HEK293T (cell line): ENCODE data around the gene ADD1.

Source experiments
- CTCF ChIA-PET: fragments of 350-600 bp; formaldehyde crosslinking; extraction: SDS; loops from one replicate; lab custom pipeline; 2021; ENCODE audit warnings: antibody characterized with exemption, inconsistent platforms; lab: Yijun Ruan, JAX
- POLR2A ChIA-PET: fragments of 350-600 bp; formaldehyde crosslinking; extraction: SDS; loops from one replicate; lab custom pipeline; 2020; ENCODE audit warnings: antibody characterized with exemption, inconsistent platforms; lab: Yijun Ruan, JAX
- DNase-seq: peaks from one replicate; pipeline ENCODE4 v3.0.0; 2012; ENCODE audit warnings: mixed read lengths; ENCODE audit errors: extremely low spot score
- ARNT ChIP-seq: fragments of 450-650 bp; IDR thresholded peaks from 2 replicates; pipeline ENCODE4 v1.6.1; 2017; ENCODE audit warnings: mild to moderate bottlenecking
- BHLHE40 ChIP-seq: fragments of 450-650 bp; IDR thresholded peaks from 2 replicates; pipeline ENCODE4 v1.6.1; 2016; ENCODE audit warnings: mild to moderate bottlenecking, moderate library complexity, borderline replicate concordance
- CTBP1 ChIP-seq: fragments of 450-650 bp; IDR thresholded peaks from 2 replicates; pipeline ENCODE4 v1.6.1; 2016; ENCODE audit warnings: borderline replicate concordance
- ELF4 ChIP-seq: fragments of 450-650 bp; IDR thresholded peaks from 2 replicates; pipeline ENCODE4 v1.6.1; 2017; ENCODE audit warnings: antibody characterized with exemption
- FOXA1 ChIP-seq: fragments of 450-650 bp; IDR thresholded peaks from 2 replicates; pipeline ENCODE4 v1.6.1; 2016; ENCODE audit warnings: mild to moderate bottlenecking
- FOXK2 ChIP-seq: fragments of 450-650 bp; IDR thresholded peaks from 2 replicates; pipeline ENCODE4 v1.6.1; 2016; ENCODE audit warnings: mild to moderate bottlenecking
- FOXM1 ChIP-seq: fragments of 450-650 bp; IDR thresholded peaks from 2 replicates; pipeline ENCODE4 v1.6.1; 2017; ENCODE audit warnings: mild to moderate bottlenecking, borderline replicate concordance
- HDGF ChIP-seq: fragments of 450-650 bp; IDR thresholded peaks from 2 replicates; pipeline ENCODE4 v1.6.1; 2017; ENCODE audit warnings: antibody characterized with exemption, borderline replicate concordance
- L3MBTL2 ChIP-seq: fragments of 450-650 bp; conservative IDR thresholded peaks from 2 replicates; pipeline ENCODE4 v1.6.1; 2016; ENCODE audit warnings: mild to moderate bottlenecking
- LEF1 ChIP-seq: fragments of 450-650 bp; IDR thresholded peaks from 2 replicates; pipeline ENCODE4 v1.6.1; 2017; ENCODE audit warnings: mild to moderate bottlenecking, borderline replicate concordance
- NFRKB ChIP-seq: fragments of 450-650 bp; IDR thresholded peaks from 2 replicates; pipeline ENCODE4 v1.6.1; 2016; ENCODE audit warnings: mild to moderate bottlenecking, moderate library complexity
- PKNOX1 ChIP-seq: fragments of 450-650 bp; IDR thresholded peaks from 2 replicates; pipeline ENCODE4 v1.6.1; 2016
- SP1 ChIP-seq: fragments of 450-650 bp; IDR thresholded peaks from 2 replicates; pipeline ENCODE4 v1.6.1; 2017
- SUZ12 ChIP-seq: fragments of 450-650 bp; IDR thresholded peaks from 2 replicates; pipeline ENCODE4 v1.6.1; 2016; ENCODE audit warnings: mild to moderate bottlenecking
- TARDBP ChIP-seq: fragments of 450-650 bp; IDR thresholded peaks from 2 replicates; pipeline ENCODE4 v1.6.1; 2016
- ZNF384 ChIP-seq: fragments of 450-650 bp; IDR thresholded peaks from 2 replicates; pipeline ENCODE4 v1.6.1; 2016

ADD1 gene

GRCh38 chr4:2879026-2879425, 35.4 kb downstream of the ADD1 start:
- ChIA-PET POLR2A (interaction anchor here (0.7 kb wide), 1 partner anchor 11 kb away, joined by 3 read pairs; no protein-coding TSS in a partner anchor), CTCF (no interaction called here)
- no peak for DNase-seq
- no peak for TF ChIP-seq TARDBP
- TF ChIP-seq ARNT = no peak
- no peak for TF ChIP-seq HDGF
- TF ChIP-seq PKNOX1 = no peak
- no peak for TF ChIP-seq FOXA1
- no peak for TF ChIP-seq LEF1
- no peak for TF ChIP-seq ZNF384
- no peak for TF ChIP-seq SP1
- no peak for TF ChIP-seq BHLHE40
- no peak for TF ChIP-seq ELF4
- no peak for TF ChIP-seq L3MBTL2
- no peak for TF ChIP-seq FOXM1
- no peak for TF ChIP-seq NFRKB
- TF ChIP-seq FOXK2 = no peak
- TF ChIP-seq SUZ12 = no peak

GRCh38 chr4:2881431-2881830, 37.8 kb downstream of the ADD1 start:
- CTCF ChIA-PET = interaction anchor here (0.8 kb wide), 1 partner anchor 9 kb away, joined by 5 read pairs; no protein-coding TSS in a partner anchor
- TF ChIP-seq FOXM1 (no peak), SP1 (no peak), L3MBTL2 (no peak), SUZ12 (no peak), BHLHE40 (no peak), NFRKB (no peak), HDGF (no peak), ARNT (no peak), TARDBP (no peak), PKNOX1 (no peak), CTBP1 (no peak), ELF4 (no peak)
- POLR2A ChIA-PET = no interaction called here
- no peak for DNase-seq

DNA sequence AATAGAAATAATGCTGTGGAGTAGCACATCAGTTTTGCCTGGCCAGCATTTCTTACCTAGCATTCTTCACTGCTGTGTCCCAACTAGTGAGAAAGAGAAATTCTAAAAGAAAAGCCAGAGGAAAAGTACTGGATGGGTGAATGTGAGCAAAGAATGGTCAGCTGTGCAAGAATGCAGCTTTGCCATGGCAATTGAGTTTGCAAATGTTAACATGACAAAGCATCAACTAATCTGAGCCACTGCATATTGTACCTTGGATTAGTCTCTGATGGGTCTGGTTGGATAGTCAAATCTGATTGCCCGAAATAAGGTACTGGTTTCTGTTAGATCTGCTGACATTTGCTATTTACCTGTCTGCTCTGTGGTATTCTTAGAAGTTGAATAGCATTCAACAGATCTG, 38.7 kb downstream of the ADD1 start:
- DNase-seq = no peak
- ChIA-PET POLR2A (no interaction called here), CTCF (no interaction called here)
- TF ChIP-seq BHLHE40 (no peak), ARNT (no peak), CTBP1 (no peak), SUZ12 (no peak), NFRKB (no peak), TARDBP (no peak), ZNF384 (no peak)

DNA sequence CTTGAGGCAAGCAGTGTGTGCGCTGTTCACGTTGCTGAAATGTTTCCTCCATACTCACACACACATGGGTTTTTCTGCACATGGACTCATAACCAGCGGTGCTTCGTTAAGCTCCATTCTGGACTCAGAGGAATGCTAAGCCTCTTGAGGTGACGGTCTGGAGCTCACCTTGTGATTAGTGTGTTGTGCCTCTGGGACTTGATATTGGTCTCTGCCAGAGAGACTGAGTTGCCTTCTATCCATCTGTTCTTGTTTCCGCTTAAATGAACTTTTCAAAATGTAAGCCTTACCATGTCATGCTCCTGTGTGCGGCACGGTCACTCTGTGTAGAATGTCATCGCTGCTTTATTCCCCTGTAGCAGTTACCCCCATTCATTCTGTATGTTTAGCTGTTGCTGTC, 42.5 kb downstream of the ADD1 start:
- ChIA-PET POLR2A (no interaction called here), CTCF (no interaction called here)
- TF ChIP-seq L3MBTL2 = no peak
- TF ChIP-seq FOXM1 = no peak
- no peak for TF ChIP-seq FOXA1
- TF ChIP-seq SP1 = no peak
- TF ChIP-seq TARDBP = no peak
- TF ChIP-seq SUZ12 = no peak
- no peak for TF ChIP-seq FOXK2
- DNase-seq = no peak

DNA sequence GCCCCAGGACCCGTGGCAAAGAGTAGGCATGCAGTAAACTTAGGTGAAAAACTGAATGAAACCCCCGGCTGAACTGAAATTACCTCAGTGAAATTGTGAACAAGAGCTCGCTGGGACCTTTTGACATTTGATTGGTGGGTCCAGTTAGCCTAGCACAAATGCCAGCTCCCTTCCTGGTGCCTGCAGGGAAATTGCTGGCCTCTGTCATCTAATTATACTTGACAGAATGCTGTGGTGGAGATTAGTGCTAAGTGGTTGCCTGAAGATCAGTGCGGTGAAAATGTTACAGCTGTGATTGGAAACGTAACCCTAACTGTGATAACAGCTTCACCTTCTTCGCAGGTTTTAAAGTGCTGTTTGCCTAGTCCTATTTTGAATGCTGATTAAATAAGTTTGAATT, 43.0 kb downstream of the ADD1 start:
- no peak for DNase-seq
- CTCF ChIA-PET = no interaction called here
- POLR2A ChIA-PET = no interaction called here
- no peak for TF ChIP-seq ELF4
- TF ChIP-seq ARNT = no peak
- no peak for TF ChIP-seq NFRKB
- TF ChIP-seq FOXA1 = no peak
- no peak for TF ChIP-seq ZNF384
- TF ChIP-seq BHLHE40 = no peak
- TF ChIP-seq SUZ12 = no peak
- TF ChIP-seq TARDBP = no peak
- no peak for TF ChIP-seq PKNOX1
- no peak for TF ChIP-seq FOXM1
- TF ChIP-seq FOXK2 = no peak
- TF ChIP-seq SP1 = no peak
- TF ChIP-seq CTBP1 = no peak
- no peak for TF ChIP-seq HDGF
- TF ChIP-seq L3MBTL2 = no peak

- no peak for DNase-seq
- TF ChIP-seq PKNOX1 = no peak
- TF ChIP-seq FOXM1 = no peak
- no peak for TF ChIP-seq ELF4
- TF ChIP-seq BHLHE40 = no peak
- TF ChIP-seq SUZ12 = no peak
- no peak for TF ChIP-seq HDGF
- no peak for TF ChIP-seq LEF1
- no peak for TF ChIP-seq ARNT
- no peak for TF ChIP-seq TARDBP
- TF ChIP-seq ZNF384 = no peak
- no peak for TF ChIP-seq CTBP1
- TF ChIP-seq L3MBTL2 = no peak
- no peak for TF ChIP-seq FOXK2
- TF ChIP-seq NFRKB = no peak
- no peak for TF ChIP-seq SP1
- no peak for TF ChIP-seq FOXA1
- CTCF ChIA-PET = no interaction called here
- POLR2A ChIA-PET = no interaction called here
Observed at GRCh38 chr4:2887343-2887742, 43.7 kb downstream of the ADD1 start.
